Panc1 (cell line): ENCODE data around the gene UBTD1. TPM values are rescaled to one million over a fixed set of nuclear protein-coding genes. Genes with fewer than 3 reads are reported as not detected.

ENCODE experiments used
- ATAC-seq: fragments of 200-7000 bp; cut with Tn5 transposase; 2 replicates; pipeline ENCODE4 v1.9.1; 2020; ENCODE audit warnings: mild to moderate bottlenecking, moderate library complexity
- BruUV-seq: library from RNA; stranded (reverse); fragments of 400-500 nt; replicated peaks from 2 replicates; lab custom pipeline; 2021; lab: Mats Ljungman, UMichigan
- CTCF ChIA-PET: fragments of 300-600 bp; sonication (Branson Sonifier 250); formaldehyde crosslinking; loops from one replicate; lab custom pipeline; 2022; ENCODE audit warnings: antibody characterized with exemption; lab: Charles Lee
- POLR2A ChIA-PET: fragments of 300-600 bp; sonication (Branson Sonifier 250); formaldehyde crosslinking; loops from one replicate; lab custom pipeline; 2022; ENCODE audit warnings: antibody characterized with exemption; lab: Charles Lee
- DNase-seq: peaks from one replicate; pipeline ENCODE4 v3.0.0-alpha.2; 2010; ENCODE audit warnings: low read depth, low spot score
- H3K27ac ChIP-seq: 2 replicates; pipeline ENCODE4 v1.5.1; 2011; ENCODE audit warnings: mild to moderate bottlenecking, low read length, inconsistent platforms
- H3K27me3 ChIP-seq: fragments of 200-500 bp; sonication (Bioruptor generic); 2 replicates; pipeline ENCODE4 v1.6.0; 2014; ENCODE audit warnings: low read length, inconsistent platforms; ENCODE audit not compliant: control insufficient read depth, insufficient read depth
- H3K36me3 ChIP-seq: fragments of 200-500 bp; sonication (Bioruptor generic); 2 replicates; pipeline ENCODE4 v1.5.1; 2014; ENCODE audit warnings: inconsistent platforms, mild to moderate bottlenecking, low read length, moderate library complexity; ENCODE audit not compliant: control insufficient read depth, insufficient read depth
- H3K4me1 ChIP-seq: 2 replicates; pipeline ENCODE4 v1.5.1; 2011; ENCODE audit warnings: inconsistent platforms, mild to moderate bottlenecking, low read length, moderate library complexity; ENCODE audit not compliant: control insufficient read depth, insufficient read depth
- H3K4me3 ChIP-seq, 2 experiments: 2 replicates each; pipeline ENCODE4 v1.5.1; 2011 to 2012; ENCODE audit warnings: low read depth in 2 of 2, low read length in 2 of 2, mild to moderate bottlenecking in 2 of 2, inconsistent platforms in 1 of 2, moderate library complexity in 1 of 2
- H3K9me3 ChIP-seq: fragments of 200-500 bp; sonication (Bioruptor generic); 2 replicates; pipeline ENCODE4 v1.5.1; 2014; ENCODE audit warnings: low read depth, mild to moderate bottlenecking, inconsistent platforms, low read length, moderate library complexity; ENCODE audit not compliant: control insufficient read depth, insufficient read depth
- CTCF ChIP-seq: fragments of 450-650 bp; IDR thresholded peaks from 2 replicates; pipeline ENCODE4 v1.5.1; 2017; ENCODE audit warnings: mild to moderate bottlenecking
- POLR2AphosphoS5 ChIP-seq: IDR thresholded peaks from 2 replicates; pipeline ENCODE4 v1.6.1; 2012; ENCODE audit warnings: mild to moderate bottlenecking, low read depth, low read length, moderate library complexity
- REST ChIP-seq, 2 experiments: IDR thresholded peaks; 2 replicates each; pipeline ENCODE4 v1.6.1; 2011 to 2012; ENCODE audit warnings: low read depth in 2 of 2, control low read depth in 1 of 2, low read length in 1 of 2, mild to moderate bottlenecking in 1 of 2, moderate library complexity in 1 of 2; ENCODE audit not compliant: insufficient read depth in 1 of 2
- SIN3A ChIP-seq: IDR thresholded peaks from 2 replicates; pipeline ENCODE4 v1.6.1; 2012; ENCODE audit warnings: low read depth, mild to moderate bottlenecking, low read length, moderate library complexity, borderline replicate concordance; ENCODE audit not compliant: insufficient read depth
- TCF7L2 ChIP-seq: IDR thresholded peaks from 2 replicates; pipeline ENCODE4 v1.6.1; 2011; ENCODE audit warnings: mild to moderate bottlenecking, low read depth, low read length, inconsistent platforms
- in situ Hi-C: cut with HindIII; loops from 2 replicates; pipeline ENCODE4 v1.10.0; 2016; ENCODE audit warnings: low sequenced_read_pairs, low pct_unique_long_range_greater_than_20kb
- intact Hi-C: fragments of 100-400 bp; cut with micrococcal nuclease; formaldehyde crosslinking; loops from one replicate; pipeline ENCODE4 v1.10.0; 2022; ENCODE audit not compliant: unreplicated experiment
- total RNA-seq: library from RNA; stranded (reverse); gene quantifications from one replicate; pipeline ENCODE4 v1.2.1, GENCODE V29; 2021; ENCODE audit not compliant: unreplicated experiment

The UBTD1 gene
- total RNA-seq, 1 experiment from 2014 or later, result 55.6 TPM

GRCh38 chr10:97593421-97593820 is 94.7 kb downstream of the UBTD1 start:
- BruUV-seq, result no TSS peak
- DNase-seq, result no peak
- Histone ChIP-seq H3K4me3 (no peak overlapping the region), H3K36me3 (no peaks in the 10 kb centered on the region), H3K27ac (no peak overlapping the region), H3K4me1 (peaks cover 14% of the 10 kb centered on the region; the same call in 1 of the 2 replicates), H3K9me3 (no peaks in the 10 kb centered on the region), H3K27me3 (no peaks in the 10 kb centered on the region)
- in situ Hi-C loops (no loop called here), intact Hi-C loops (no loop called here)
- ATAC-seq, result no peak
- POLR2A ChIA-PET, result no interaction called here
- CTCF ChIA-PET, result no interaction called here
- no peak for TF ChIP-seq REST (IDR thresholded peaks at IDR 0.05; ENCODE audit: insufficient read depth in 1 of 2, low read depth in 2 of 2, low read length in 1 of 2)
- TF ChIP-seq POLR2AphosphoS5, result no peak
- no peak for TF ChIP-seq SIN3A
- no peak for TF ChIP-seq TCF7L2
- TF ChIP-seq CTCF, result no peak

DNA sequence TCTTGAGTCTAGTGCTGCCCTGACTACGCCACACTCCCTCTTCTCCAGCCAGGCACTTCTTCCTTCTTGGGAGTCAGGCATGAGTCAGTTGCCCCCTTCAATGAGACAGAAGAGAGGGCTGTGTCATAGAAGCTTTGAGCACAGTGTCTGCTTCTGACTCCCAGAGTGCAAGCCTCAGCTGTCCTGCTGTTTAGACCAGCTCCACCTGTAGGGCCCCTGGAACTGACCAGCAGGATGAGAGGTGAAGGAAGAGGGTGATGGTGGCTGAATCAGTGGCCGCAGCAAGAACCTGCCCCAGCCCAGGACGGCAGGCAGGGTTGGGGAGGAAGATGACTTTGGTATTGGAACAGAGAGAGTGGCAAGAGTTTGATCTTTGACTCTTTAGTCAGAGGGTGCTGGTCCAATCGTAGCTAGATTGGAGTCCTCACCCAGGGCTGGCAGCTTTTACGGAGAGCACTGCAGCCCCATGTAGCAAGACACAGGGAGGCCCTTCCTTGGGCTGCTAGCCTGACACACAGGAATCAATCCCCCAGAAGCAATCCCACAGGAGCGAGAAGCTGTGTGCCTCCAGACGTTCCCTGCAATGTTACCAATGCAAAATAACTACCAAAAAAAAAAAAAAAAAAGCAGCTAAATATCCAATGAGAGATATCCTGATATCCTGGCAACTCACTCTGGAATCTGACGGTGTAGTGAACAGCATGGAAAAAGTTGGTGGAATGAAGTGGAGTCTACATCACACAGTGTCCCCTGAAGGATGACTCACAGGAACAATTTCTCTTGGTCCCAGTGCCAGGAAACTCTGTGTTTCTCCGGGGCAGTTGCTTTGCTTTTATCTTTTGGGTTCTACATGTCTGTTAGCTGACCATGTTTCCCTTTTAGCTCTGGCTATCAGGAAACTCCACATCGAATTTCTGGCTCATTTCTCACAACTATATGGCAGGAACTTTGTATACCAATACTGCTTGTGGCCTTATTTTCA is 97.7 kb downstream of the UBTD1 start:
- TF ChIP-seq POLR2AphosphoS5, result no peak
- no peak for TF ChIP-seq SIN3A
- no peak for TF ChIP-seq REST (IDR thresholded peaks at IDR 0.05; ENCODE audit: insufficient read depth in 1 of 2, low read depth in 2 of 2, low read length in 1 of 2)
- no peak for TF ChIP-seq TCF7L2
- no peak for TF ChIP-seq CTCF
- POLR2A ChIA-PET, result interaction anchor here (0.6 kb wide), 1 partner anchor 19 kb away, joined by 3 read pairs; no protein-coding TSS in a partner anchor
- CTCF ChIA-PET, result interaction anchor here (0.6 to 1.5 kb wide), 5 partner anchors 10 to 175 kb away, joined by 3 to 5 read pairs (median 4); partner anchors contain the start of gene ANKRD2
- Histone ChIP-seq H3K9me3 (no peaks in the 10 kb centered on the region), H3K4me3 (no peak overlapping the region), H3K36me3 (no peaks in the 10 kb centered on the region), H3K27me3 (no peaks in the 10 kb centered on the region), H3K27ac (peak overlapping the region; percentile 66), H3K4me1 (peaks cover 14% of the 10 kb centered on the region; the same call in 1 of the 2 replicates)
- intact Hi-C loops, result no loop called here
- ATAC-seq (peak; percentile 85), DNase-seq (no peak)
- in situ Hi-C loops, result no loop called here
- BruUV-seq, result no TSS peak
